Measurements from ENCODE around the gene RNF43.

- TF ChIP-seq CTCF (IDR thresholded peaks at IDR 0.05), result no peak
- TF ChIP-seq EP300 (IDR thresholded peaks at IDR 0.05; ENCODE audit: low read depth), result no peak
- TF ChIP-seq POLR2AphosphoS5 (IDR thresholded peaks at IDR 0.05), result no peak
Measured at GRCh38 chr17:58403311-58403710, 14.0 kb downstream of the RNF43 start.
